Neuronal stem cell (in vitro differentiated cells): Measurements from ENCODE around the gene IFT57.
"Not testable (repeated sequence)": the region's sequence is repeated elsewhere in the genome, so short reads cannot be mapped to it uniquely, and the experiment has no call there.

Experiments used
- DNase-seq: peaks from one replicate; pipeline ENCODE4 v3.0.0-alpha.2; 2013; ENCODE audit warnings: low spot score
- H2AFZ ChIP-seq: one replicate; pipeline ENCODE4 v1.6.1; 2013; ENCODE audit warnings: mild to moderate bottlenecking, low read length, inconsistent platforms
- H2AK5ac ChIP-seq: 2 replicates; pipeline ENCODE4 v1.6.1; 2013; ENCODE audit warnings: low read depth, mild to moderate bottlenecking, inconsistent platforms, low read length, moderate library complexity, mixed read lengths
- H2BK120ac ChIP-seq: 2 replicates; pipeline ENCODE4 v1.6.1; 2013; ENCODE audit warnings: low read depth, mild to moderate bottlenecking, inconsistent platforms, low read length, moderate library complexity, mixed read lengths
- H2BK12ac ChIP-seq: one replicate; pipeline ENCODE4 v1.6.1; 2013; ENCODE audit warnings: low read length, inconsistent platforms
- H2BK15ac ChIP-seq: 2 replicates; pipeline ENCODE4 v1.6.1; 2013; ENCODE audit warnings: mild to moderate bottlenecking, low read length, inconsistent platforms, mixed read lengths
- H2BK5ac ChIP-seq: one replicate; pipeline ENCODE4 v1.6.1; 2013; ENCODE audit warnings: inconsistent platforms, mild to moderate bottlenecking, low read length, moderate library complexity
- H3K14ac ChIP-seq: one replicate; pipeline ENCODE4 v1.6.1; 2013; ENCODE audit warnings: low read length, inconsistent platforms
- H3K18ac ChIP-seq: 2 replicates; pipeline ENCODE4 v1.6.1; 2013; ENCODE audit warnings: low read length, inconsistent platforms
- H3K23ac ChIP-seq: 2 replicates; pipeline ENCODE4 v1.6.1; 2013; ENCODE audit warnings: low read depth, mild to moderate bottlenecking, mixed read lengths, low read length, inconsistent platforms; ENCODE audit not compliant: poor library complexity
- H3K27ac ChIP-seq: replicated peaks from 3 replicates; pipeline ENCODE4 v1.5.1; 2013; ENCODE audit warnings: low read length, inconsistent platforms
- H3K27me3 ChIP-seq, 3 experiments: 2 replicates each; pipeline ENCODE4 v1.6.1; 2013; ENCODE audit warnings: low read length in 3 of 3, mild to moderate bottlenecking in 2 of 3, inconsistent platforms in 1 of 3, low read depth in 1 of 3, mixed read lengths in 1 of 3, moderate library complexity in 1 of 3; ENCODE audit not compliant: control insufficient read depth in 3 of 3, insufficient read depth in 3 of 3
- H3K36me3 ChIP-seq, 2 donors: replicated peaks in 1 of 2; 2 replicates each; pipeline ENCODE4 v1.6.1; 2013; ENCODE audit warnings: low read length in 2 of 2; ENCODE audit not compliant: control insufficient read depth in 2 of 2, insufficient read depth in 2 of 2
- H3K4ac ChIP-seq: 2 replicates; pipeline ENCODE4 v1.6.1; 2013; ENCODE audit warnings: inconsistent platforms, mild to moderate bottlenecking, low read length, moderate library complexity
- H3K4me1 ChIP-seq, 2 donors: 1 replicate in 1 of 2; 2 replicates in 1 of 2; pipeline ENCODE4 v1.6.1; 2013; ENCODE audit warnings: low read length in 2 of 2, low read depth in 1 of 2; ENCODE audit not compliant: control insufficient read depth in 2 of 2, insufficient read depth in 1 of 2
- H3K4me2 ChIP-seq: one replicate; pipeline ENCODE4 v1.6.1; 2013; ENCODE audit warnings: mild to moderate bottlenecking, low read length, inconsistent platforms; ENCODE audit not compliant: insufficient read depth, poor library complexity, severe bottlenecking
- H3K4me3 ChIP-seq, 2 donors: 2 replicates each; pipeline ENCODE4 v1.5.1; 2013; ENCODE audit warnings: low read length in 2 of 2, mild to moderate bottlenecking in 2 of 2, inconsistent platforms in 1 of 2, moderate library complexity in 1 of 2
- H3K79me1 ChIP-seq: one replicate; pipeline ENCODE4 v1.6.1; 2013; ENCODE audit warnings: low read depth, mild to moderate bottlenecking, inconsistent platforms, low read length, moderate library complexity
- H3K9ac ChIP-seq: one replicate; pipeline ENCODE4 v1.6.1; 2013; ENCODE audit warnings: mild to moderate bottlenecking, low read depth, low read length, inconsistent platforms; ENCODE audit not compliant: poor library complexity
- H3K9me3 ChIP-seq, 2 donors: replicated peaks in 1 of 2; 2 replicates each; pipeline versions ENCODE3 to v1.6.1; 2013; ENCODE audit warnings: low read length in 2 of 2, mild to moderate bottlenecking in 2 of 2, inconsistent platforms in 1 of 2, low read depth in 1 of 2, mixed read lengths in 1 of 2, moderate library complexity in 1 of 2; ENCODE audit not compliant: control insufficient read depth in 2 of 2, insufficient read depth in 1 of 2
- H4K8ac ChIP-seq: one replicate; pipeline ENCODE4 v1.6.1; 2013; ENCODE audit warnings: low read depth, mild to moderate bottlenecking, inconsistent platforms, low read length, moderate library complexity
- H4K91ac ChIP-seq: one replicate; pipeline ENCODE4 v1.6.1; 2013; ENCODE audit warnings: low read length, low read depth, mild to moderate bottlenecking, inconsistent platforms; ENCODE audit not compliant: poor library complexity
- WGBS, 2 donors: extraction: QIAGEN DNeasy Blood & Tissue Kit; methylation state at CpG; one replicate each; pipeline ENCODE4 v1.1.7; 2013; ENCODE audit warnings: missing lambda C conversion rate in 2 of 2, mixed read lengths in 1 of 2; ENCODE audit not compliant: insufficient read length in 2 of 2, insufficient replicate concordance in 1 of 2; ENCODE audit errors: extremely low coverage in 2 of 2; 5-methylcytosine and 5-hydroxymethylcytosine counted together

IFT57 gene

GRCh38 chr3:108158251-108158650 is 64.0 kb downstream of the IFT57 start:
- Histone ChIP-seq H3K79me1 (no peaks in the 10 kb centered on the region), H3K14ac (no peak overlapping the region), H3K4me1 (no peaks in the 10 kb centered on the region), H3K4me3 (no peak overlapping the region), H2AFZ (no peak overlapping the region), H3K18ac (no peak overlapping the region), H2BK5ac (no peak overlapping the region), H2BK12ac (no peak overlapping the region), H3K9me3 (no peaks in the 10 kb centered on the region), H3K27ac (no peak overlapping the region), H3K27me3 (no peaks in the 10 kb centered on the region), H2AK5ac (no peak overlapping the region), H2BK15ac (no peak overlapping the region), H3K36me3 (peaks cover 0 to 16% of the 10 kb centered on the region in 2 donors), H2BK120ac (no peak overlapping the region), H4K8ac (no peak overlapping the region), H3K23ac (no peak overlapping the region), H3K9ac (no peak overlapping the region), H4K91ac (no peak overlapping the region), H3K4ac (no peak overlapping the region), H3K4me2 (no peak overlapping the region)
- no peak for DNase-seq
- WGBS, 2 donors = no CpG with 5 or more reads among the region's 1 CpG

DNA sequence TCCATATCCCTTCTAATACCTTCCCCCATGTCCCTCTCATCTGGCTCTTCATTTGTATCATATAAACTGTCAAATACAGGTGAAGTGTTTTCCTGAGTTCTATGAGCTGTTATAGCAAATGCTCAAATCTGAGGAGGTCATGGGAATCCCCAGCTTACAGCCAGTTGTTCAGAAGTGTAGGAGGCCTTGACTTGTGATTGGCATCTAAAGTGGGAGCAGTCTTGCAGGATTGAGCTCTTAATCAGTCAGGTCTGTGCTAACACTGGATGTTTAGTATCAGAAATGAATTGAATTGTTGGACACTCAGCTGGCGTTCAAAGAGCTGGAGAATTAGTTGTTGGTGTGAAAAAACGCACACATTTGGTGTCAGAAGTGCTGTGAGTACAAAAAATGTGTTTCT is 65.0 kb downstream of the IFT57 start:
- no peak overlapping the region for H3K18ac ChIP-seq
- H2BK5ac ChIP-seq = no peak overlapping the region
- DNase-seq = no peak
- no peaks in the 10 kb centered on the region for H3K27me3 ChIP-seq
- no peak overlapping the region for H4K91ac ChIP-seq
- no peak overlapping the region for H3K4ac ChIP-seq
- H3K9me3 ChIP-seq = no peaks in the 10 kb centered on the region
- H3K27ac ChIP-seq = no peak overlapping the region
- no peak overlapping the region for H3K9ac ChIP-seq
- H3K4me2 ChIP-seq = no peak overlapping the region
- no CpG with 5 or more reads among the region's 2 CpGs for WGBS, 2 donors
- H2AFZ ChIP-seq = no peak overlapping the region
- no peak overlapping the region for H3K14ac ChIP-seq
- H3K79me1 ChIP-seq = no peaks in the 10 kb centered on the region
- H2BK12ac ChIP-seq = no peak overlapping the region
- H3K23ac ChIP-seq = no peak overlapping the region
- no peak overlapping the region for H2BK120ac ChIP-seq
- no peak overlapping the region for H3K4me3 ChIP-seq
- no peak overlapping the region for H4K8ac ChIP-seq
- H3K36me3 ChIP-seq = peaks cover 0 to 9% of the 10 kb centered on the region in 2 donors
- H2AK5ac ChIP-seq = no peak overlapping the region
- H3K4me1 ChIP-seq = no peaks in the 10 kb centered on the region
- H2BK15ac ChIP-seq = no peak overlapping the region

GRCh38 chr3:108156312-108156853 is 65.8 kb downstream of the IFT57 start:
- no peak overlapping the region for H3K4me3 ChIP-seq
- H3K4ac ChIP-seq = no peak overlapping the region
- no CpG with 5 or more reads among the region's 4 CpGs for WGBS, 2 donors
- H2BK15ac ChIP-seq = no peak overlapping the region
- H2BK120ac ChIP-seq = no peak overlapping the region
- no peaks in the 10 kb centered on the region for H3K79me1 ChIP-seq
- H2BK12ac ChIP-seq = no peak overlapping the region
- no peak for DNase-seq
- H3K18ac ChIP-seq = no peak overlapping the region
- no peak overlapping the region for H3K9ac ChIP-seq
- H2AK5ac ChIP-seq = no peak overlapping the region
- H4K91ac ChIP-seq = no peak overlapping the region
- H3K9me3 ChIP-seq = no peaks in the 10 kb centered on the region
- no peaks in the 10 kb centered on the region for H3K27me3 ChIP-seq
- no peak overlapping the region for H3K14ac ChIP-seq
- H3K27ac ChIP-seq = no peak overlapping the region
- no peak overlapping the region for H3K4me2 ChIP-seq
- no peak overlapping the region for H2AFZ ChIP-seq
- H3K23ac ChIP-seq = no peak overlapping the region
- no peak overlapping the region for H4K8ac ChIP-seq
- H3K4me1 ChIP-seq = no peaks in the 10 kb centered on the region
- peaks cover 0 to under 1% of the 10 kb centered on the region in 2 donors for H3K36me3 ChIP-seq
- no peak overlapping the region for H2BK5ac ChIP-seq

DNA sequence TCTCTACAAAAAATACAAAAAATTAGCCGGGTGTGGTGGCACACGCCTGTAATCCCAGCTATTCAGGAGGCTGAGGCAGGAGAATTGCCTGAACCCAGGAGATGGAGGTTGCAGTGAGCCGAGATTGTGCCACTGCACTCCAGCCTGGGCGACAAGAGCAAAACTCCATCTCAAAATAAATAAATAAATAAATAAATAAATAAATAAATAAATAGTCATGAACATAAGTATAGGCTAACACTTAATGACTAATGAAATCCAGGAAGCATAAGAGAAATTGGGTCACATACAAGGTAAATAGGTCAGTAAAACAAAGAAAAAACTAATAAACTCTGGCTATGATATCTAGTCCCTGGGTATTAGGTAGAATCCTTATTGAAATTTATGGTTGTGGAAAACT is 66.6 kb downstream of the IFT57 start:
- H2AK5ac ChIP-seq, H3K9ac ChIP-seq, H4K8ac ChIP-seq, H3K36me3 ChIP-seq, H3K18ac ChIP-seq, H3K79me1 ChIP-seq, H2AFZ ChIP-seq, H3K27ac ChIP-seq, H2BK120ac ChIP-seq, H2BK12ac ChIP-seq, DNase-seq, H3K14ac ChIP-seq, H3K4me3 ChIP-seq, H4K91ac ChIP-seq, H3K9me3 ChIP-seq, H2BK15ac ChIP-seq, H3K23ac ChIP-seq, H2BK5ac ChIP-seq, H3K27me3 ChIP-seq, H3K4me2 ChIP-seq, H3K4ac ChIP-seq, H3K4me1 ChIP-seq: not testable (repeated sequence)
- no CpG with 5 or more reads among the region's 4 CpGs for WGBS, 2 donors
